GM21825 (cell line): ENCODE data around the gene GTPBP4.
A peak's percentile ranks its signal among the peaks of the same experiment; 100 is the strongest.
"Not testable (repeated sequence)": the region's sequence is repeated elsewhere in the genome, so short reads cannot be mapped to it uniquely, and the experiment has no call there.

ENCODE experiments used
- ATAC-seq: cut with Tn5 transposase; IDR thresholded peaks from one replicate; pipeline ENCODE4 v1.9.1; 2021; ENCODE audit warnings: mild to moderate bottlenecking, moderate library complexity; ENCODE audit not compliant: unreplicated experiment

GTPBP4 gene

GRCh38 chr10:988667-989545 is 672 bp downstream of the GTPBP4 start:
- peak; percentile 4 for ATAC-seq

DNA sequence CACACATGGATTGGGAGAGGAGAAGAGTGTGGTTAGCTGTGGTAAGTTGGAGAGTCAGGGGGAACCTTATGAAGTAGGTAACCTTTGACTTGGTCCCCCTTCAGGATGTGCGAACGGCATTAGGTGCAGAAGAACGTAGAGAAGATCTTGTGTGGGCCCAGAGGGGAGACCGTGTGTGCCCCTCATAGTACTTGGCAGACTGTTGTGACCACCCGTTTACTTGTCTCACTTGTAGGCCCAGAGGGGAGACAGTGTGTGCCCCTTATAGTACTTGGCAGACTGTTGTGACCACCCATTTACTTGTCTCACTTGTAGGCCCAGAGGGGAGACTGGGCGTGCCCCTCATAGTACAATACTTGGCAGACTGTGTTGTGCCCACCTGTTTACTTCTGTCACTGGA is 2.6 kb downstream of the GTPBP4 start:
- no peak for ATAC-seq

GRCh38 chr10:992467-992866 is 4.2 kb downstream of the GTPBP4 start:
- ATAC-seq = no peak

DNA sequence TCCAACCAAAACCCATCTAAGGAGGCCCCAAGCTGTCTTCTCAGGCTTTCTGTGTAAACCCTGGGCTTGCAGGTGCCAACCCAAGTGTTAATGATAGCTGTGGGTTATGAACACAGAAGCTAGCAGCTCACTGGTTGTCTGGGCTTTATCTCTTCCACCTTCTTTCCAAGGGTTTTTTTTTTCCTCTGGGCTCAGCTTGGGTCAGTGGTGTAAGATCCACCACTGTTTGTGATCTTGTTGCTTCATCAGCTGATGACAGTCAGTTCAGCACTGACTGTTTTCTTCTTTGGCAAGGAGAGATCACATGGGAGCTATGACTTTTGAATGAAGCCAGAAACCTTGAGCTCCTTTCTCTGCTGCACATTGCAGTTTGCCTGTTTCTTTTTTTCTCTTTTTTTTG is 4.6 kb downstream of the GTPBP4 start:
- ATAC-seq = no peak

GRCh38 chr10:994836-995558 is 6.8 kb downstream of the GTPBP4 start:
- ATAC-seq = no peak

GRCh38 chr10:995559-995926 is 7.3 kb downstream of the GTPBP4 start:
- ATAC-seq = no peak

DNA sequence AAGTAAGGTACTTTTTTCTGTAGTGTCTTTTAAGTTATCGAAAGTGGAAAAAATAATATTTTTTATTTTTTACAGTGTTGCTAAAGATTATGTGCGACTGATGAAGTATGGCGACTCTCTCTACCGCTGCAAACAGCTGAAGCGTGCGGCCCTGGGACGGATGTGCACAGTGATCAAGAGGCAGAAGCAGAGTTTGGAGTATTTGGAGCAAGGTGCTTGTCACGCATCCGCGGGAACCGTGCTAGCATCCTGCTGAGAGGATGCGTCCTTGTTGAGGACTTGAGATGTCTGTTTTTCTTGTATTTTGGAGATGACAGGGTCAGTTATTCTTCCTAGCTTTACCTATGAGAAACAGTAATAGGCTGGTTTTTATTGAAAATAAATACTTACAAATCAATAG is 7.8 kb downstream of the GTPBP4 start:
- ATAC-seq = no peak

DNA sequence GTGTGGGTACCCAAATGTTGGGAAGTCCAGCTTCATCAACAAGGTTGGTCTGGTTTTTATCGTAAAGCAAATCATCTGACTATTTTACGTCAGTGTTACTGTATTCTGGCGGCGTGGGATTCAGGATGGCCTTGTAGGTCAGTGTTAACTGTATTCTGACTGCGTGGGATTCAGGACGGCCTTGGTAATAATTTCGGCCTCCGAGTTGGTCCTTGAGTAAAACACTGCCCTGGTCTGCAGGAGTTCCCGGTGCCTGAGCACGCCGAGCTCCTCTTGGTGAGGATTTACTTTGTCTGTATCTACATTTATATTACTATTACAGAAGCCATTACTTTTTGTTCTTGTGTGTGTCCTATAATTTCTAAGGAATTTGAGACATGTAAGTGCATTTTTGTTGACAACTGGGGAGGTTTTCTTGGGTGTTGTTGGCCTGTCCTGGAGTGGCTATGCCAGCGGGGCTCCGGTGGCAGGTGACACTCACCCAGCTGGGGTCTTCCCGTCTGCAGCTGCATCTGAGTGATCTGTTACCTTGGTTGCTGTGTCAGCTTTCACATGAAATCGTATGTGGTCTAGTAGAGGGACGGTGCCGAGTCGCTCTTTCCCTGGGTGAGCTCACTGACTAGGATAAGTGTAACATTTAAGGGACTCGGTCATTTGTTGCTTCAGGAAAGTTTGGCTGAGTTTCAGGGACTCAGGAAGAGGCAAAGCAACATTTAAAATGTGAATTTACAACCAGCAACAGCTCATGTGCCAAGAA is 9.2 kb downstream of the GTPBP4 start:
- no peak for ATAC-seq

DNA sequence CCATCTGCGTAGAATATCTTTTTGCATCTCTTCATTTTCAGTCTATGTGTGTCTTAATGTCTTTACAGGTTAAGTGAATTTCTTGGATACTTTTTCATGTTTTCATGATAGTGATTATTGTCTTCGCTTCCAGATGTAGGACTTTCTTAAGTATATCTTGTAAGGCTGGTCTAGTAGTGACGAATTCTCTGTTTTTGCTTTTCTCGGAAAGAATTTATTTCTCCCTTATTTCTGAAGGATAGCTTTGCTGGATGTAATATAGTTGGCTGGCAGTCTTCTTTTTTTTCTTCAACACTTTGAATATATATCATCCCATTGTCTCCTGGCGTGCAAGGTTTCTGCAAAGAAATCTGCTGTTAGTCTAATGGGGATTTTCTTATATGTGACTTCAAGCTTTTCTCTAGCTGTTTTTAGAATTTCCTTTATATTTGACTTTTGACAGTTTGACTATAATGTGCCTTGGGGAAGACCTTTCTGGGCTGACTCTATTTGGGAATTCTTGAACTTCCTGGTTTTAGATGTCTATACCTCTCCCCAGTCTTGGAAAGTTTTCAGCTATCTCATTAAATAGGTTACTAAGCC is 14.3 kb downstream of the GTPBP4 start:
- ATAC-seq = no peak

- ATAC-seq = no peak
Observed at GRCh38 chr10:1003884-1004670, 15.8 kb downstream of the GTPBP4 start.

DNA sequence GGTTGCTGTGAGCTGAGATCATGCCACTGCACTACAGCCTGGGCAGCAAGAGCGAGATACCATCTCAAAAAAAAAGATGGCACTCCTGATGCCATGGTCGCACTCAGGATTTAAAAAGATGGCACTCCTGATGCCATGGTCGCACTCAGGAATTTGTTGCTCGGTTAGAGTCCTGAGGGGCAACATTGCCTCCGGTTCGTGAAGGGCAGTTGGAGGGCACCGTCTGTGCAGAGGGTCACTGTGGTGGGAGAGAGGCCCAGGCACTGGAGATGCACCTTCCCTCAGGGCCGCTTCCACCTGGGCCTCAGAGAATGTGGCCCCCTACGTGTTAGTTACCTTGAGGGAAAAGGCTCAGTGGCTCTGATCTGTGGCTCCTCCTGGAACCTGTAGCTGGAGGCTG is 18.3 kb downstream of the GTPBP4 start:
- ATAC-seq = no peak

DNA sequence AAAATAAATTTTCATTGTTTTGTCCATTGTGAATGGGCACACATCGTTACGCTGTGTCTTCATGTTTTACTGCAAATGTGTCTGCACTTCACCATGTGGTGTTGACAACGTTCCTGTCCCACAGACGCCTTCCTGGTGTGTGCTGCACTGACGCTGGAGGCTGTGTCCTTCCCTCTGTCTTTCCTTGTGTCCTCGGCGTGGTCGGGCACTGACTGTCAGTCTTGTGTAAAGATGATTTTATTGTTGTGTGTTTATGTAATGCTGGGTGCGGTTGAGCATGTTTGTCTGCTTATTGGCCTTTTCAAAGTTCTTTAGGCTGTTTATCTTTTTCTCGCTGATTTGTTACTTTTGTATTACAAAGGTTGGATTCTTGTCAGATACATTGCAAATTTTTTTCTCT is 19.3 kb downstream of the GTPBP4 start:
- no peak for ATAC-seq

DNA sequence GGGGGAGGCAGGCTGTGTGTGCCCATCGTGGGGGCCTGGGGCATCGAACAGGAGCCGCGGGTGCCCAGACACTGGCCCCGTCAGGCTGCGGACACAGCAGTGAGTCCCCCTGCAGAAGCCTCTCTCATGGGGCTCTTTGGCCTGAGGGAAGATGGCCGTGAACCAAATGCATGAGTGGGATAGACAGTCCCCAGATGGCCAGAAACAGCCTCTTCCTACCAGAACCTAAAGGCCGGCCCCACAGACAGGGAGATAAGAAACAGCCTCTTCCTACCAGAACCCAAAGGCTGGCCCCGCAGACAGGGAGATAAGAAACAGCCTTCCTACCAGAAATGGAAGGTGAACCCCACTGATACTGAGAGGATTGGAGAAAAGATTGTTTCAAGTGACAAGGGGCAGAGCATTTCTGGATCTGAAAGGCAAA is 20.8 kb downstream of the GTPBP4 start:
- no peak for ATAC-seq

DNA sequence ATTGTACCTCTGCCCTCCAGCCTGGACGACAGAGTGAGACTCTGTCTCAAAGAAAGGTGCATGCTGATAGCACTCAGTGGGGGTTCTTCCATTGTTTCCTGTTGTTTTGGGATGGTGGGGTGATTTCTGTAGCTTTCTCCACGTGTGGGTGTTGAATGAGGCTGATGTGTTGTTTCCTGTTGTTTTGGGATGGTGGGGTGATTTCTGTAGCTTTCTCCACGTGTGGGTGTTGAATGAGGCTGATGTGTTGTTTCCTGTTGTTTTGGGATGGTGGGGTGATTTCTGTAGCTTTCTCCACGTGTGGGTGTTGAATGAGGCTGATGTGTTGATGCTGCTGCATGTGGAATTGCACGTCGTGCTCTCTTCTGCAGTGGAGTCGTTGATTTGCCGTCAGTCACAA is 21.7 kb downstream of the GTPBP4 start:
- ATAC-seq = not testable (repeated sequence)

DNA sequence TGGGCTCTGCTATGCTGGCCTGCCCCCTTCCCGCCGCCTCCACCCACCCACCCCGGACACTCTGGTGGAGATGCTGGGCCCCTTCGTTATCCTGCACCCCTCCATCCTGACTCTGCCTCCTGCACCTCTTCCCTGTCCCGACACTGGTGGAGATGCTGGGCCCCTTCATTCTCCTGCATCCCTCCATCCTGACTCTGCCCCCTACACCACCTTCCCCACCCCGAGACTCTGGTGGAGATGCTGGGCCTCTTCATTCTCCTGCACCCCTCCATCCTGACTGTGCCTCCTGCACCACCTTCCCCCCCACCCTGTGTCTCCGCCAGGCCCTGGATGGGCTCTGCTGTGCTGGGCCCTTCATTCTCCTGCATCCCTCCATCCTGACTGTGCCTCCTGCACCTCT is 22.5 kb downstream of the GTPBP4 start:
- no peak for ATAC-seq

DNA sequence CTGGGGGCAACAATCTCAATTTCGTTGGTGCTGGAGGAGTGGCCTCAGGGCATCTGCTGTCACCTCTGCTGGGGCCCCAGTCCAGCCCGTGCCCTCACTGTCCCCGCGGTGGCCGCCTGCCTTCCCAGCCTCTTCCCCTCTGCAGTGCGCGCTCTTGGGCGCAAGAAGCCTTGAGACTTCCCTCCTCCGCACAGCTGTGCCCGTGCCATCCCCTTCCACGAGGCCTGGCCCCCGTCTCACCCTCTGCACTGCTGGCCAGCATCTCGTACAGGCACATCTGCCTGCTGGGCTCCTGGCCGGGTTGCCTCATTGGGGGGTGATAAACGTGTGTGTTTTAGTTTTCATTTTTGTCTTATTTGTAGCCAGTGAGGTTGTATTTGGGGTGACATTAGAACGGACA is 23.5 kb downstream of the GTPBP4 start:
- ATAC-seq = no peak

DNA sequence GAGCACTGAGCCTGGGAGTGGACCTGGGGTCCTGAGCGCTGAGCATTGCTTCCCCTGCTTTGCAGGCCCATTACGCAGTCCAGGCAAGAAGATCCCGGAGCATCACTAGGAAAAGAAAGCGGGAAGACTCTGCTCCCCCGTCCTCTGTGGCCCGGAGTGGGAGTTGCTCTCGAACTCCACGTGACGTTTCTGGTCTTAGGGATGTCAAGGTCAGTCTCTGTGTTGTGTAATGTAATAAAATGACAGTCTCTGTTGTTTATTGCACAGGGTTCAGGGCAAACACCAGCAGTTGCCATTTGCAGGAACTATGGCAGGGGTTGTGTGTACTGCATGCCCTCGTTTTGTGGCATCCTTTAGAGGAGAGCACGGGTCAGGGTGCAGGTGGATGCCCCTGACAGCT is 27.5 kb downstream of the GTPBP4 start:
- no peak for ATAC-seq

DNA sequence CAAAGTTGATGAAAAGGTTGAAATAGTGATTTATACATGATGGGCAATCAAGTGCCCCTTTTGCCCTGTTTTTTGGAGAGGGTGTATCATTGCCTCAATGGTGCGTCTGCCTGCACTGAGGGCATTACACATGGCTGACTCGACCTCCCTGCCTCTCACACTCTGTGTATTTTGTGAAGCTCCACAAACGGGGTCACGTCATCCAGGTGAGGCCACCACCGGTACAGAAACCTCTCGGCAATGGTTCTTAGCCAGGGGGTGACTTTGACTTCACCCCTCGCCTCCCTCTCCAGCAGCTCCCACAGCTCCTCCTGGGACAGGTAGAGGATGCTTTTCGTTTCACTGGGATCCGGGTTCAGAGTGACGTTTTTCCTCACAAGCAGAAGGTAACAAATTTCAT is 31.1 kb downstream of the GTPBP4 start:
- ATAC-seq = no peak

DNA sequence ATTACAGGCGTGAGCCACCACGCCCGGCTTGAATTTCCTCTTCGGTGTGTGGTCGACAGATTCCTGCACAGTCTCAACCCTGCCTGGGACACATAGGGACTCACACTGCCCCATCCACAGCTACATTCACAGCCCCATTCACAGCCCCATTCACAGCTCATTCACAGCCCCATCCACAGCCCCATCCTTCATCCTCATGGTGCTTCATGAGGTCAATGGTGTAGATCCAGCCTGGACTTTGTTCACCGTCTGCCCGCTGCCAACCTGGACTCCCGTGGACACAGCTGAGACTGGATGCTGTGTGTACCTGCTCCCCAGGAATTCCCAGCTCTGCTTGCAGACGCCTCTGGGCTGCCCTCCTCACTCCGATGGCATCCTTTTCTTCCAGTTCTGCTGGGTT is 32.2 kb downstream of the GTPBP4 start:
- no peak for ATAC-seq

DNA sequence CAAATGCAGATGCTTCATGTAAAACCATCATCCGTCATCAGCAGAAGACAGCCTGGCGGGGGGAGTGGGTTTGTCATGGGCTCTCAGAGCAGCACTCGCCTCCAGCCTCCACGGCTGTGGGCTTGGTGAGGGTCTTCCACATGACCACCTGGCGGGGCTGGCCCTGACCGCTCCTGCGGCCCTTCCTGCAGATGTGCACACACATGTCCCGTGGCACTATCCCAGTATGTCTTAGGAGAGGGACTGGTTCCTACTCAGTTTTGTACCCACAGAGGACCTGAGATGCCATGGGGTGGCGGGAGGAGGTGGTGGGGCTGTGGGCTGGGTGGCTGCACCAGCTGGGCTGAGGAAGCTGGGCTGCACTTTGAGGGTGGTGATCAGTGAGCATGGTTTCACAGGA is 32.7 kb downstream of the GTPBP4 start:
- ATAC-seq = no peak

- no peak for ATAC-seq
Observed at GRCh38 chr10:1022413-1022812, 34.2 kb downstream of the GTPBP4 start.
